ENCODE data around the gene LNPK.

Gene LNPK

GRCh38 chr2:175981551-175981950, 20.5 kb downstream of the LNPK start:
- TF ChIP-seq TAF1 (IDR thresholded peaks at IDR 0.05; ENCODE audit: borderline replicate concordance, insufficient read depth, low read length) (no peak), REST (IDR thresholded peaks at IDR 0.05; ENCODE audit: insufficient read depth in 1 of 2, low read depth in 2 of 2, low read length in 2 of 2) (no peak)

- TF ChIP-seq SIN3A (IDR thresholded peaks at IDR 0.05; ENCODE audit: borderline replicate concordance, insufficient read depth, low read length) (no peak), REST (IDR thresholded peaks at IDR 0.05; ENCODE audit: insufficient read depth in 1 of 2, low read depth in 2 of 2, low read length in 2 of 2) (no peak), TAF1 (IDR thresholded peaks at IDR 0.05; ENCODE audit: borderline replicate concordance, insufficient read depth, low read length) (no peak), FOXP2 (optimal IDR thresholded peaks at IDR 0.05; ENCODE audit: borderline replicate concordance, extremely low read depth, extremely low read length, insufficient read depth) (no peak), POLR2AphosphoS5 (IDR thresholded peaks at IDR 0.05; ENCODE audit: low read depth, low read length) (no peak)
Measured at GRCh38 chr2:175976391-175977157, 25.5 kb downstream of the LNPK start.

- TF ChIP-seq POLR2AphosphoS5 (IDR thresholded peaks at IDR 0.05; ENCODE audit: low read depth, low read length) (no peak), SIN3A (IDR thresholded peaks at IDR 0.05; ENCODE audit: borderline replicate concordance, insufficient read depth, low read length) (no peak)
Measured at GRCh38 chr2:175973373-175973772, 28.7 kb downstream of the LNPK start.

GRCh38 chr2:175966839-175967238, 35.2 kb downstream of the LNPK start:
- TF ChIP-seq REST (IDR thresholded peaks at IDR 0.05; ENCODE audit: insufficient read depth in 1 of 2, low read depth in 2 of 2, low read length in 2 of 2), result no peak
- TF ChIP-seq TAF1 (IDR thresholded peaks at IDR 0.05; ENCODE audit: borderline replicate concordance, insufficient read depth, low read length), result no peak
- TF ChIP-seq FOXP2 (optimal IDR thresholded peaks at IDR 0.05; ENCODE audit: borderline replicate concordance, extremely low read depth, extremely low read length, insufficient read depth), result no peak
- TF ChIP-seq POLR2AphosphoS5 (IDR thresholded peaks at IDR 0.05; ENCODE audit: low read depth, low read length), result no peak
- TF ChIP-seq SIN3A (IDR thresholded peaks at IDR 0.05; ENCODE audit: borderline replicate concordance, insufficient read depth, low read length), result no peak

GRCh38 chr2:175965773-175966172, 36.3 kb downstream of the LNPK start:
- TF ChIP-seq REST (IDR thresholded peaks at IDR 0.05; ENCODE audit: insufficient read depth in 1 of 2, low read depth in 2 of 2, low read length in 2 of 2) (no peak), FOXP2 (optimal IDR thresholded peaks at IDR 0.05; ENCODE audit: borderline replicate concordance, extremely low read depth, extremely low read length, insufficient read depth) (no peak), POLR2AphosphoS5 (IDR thresholded peaks at IDR 0.05; ENCODE audit: low read depth, low read length) (no peak), TAF1 (IDR thresholded peaks at IDR 0.05; ENCODE audit: borderline replicate concordance, insufficient read depth, low read length) (no peak), SIN3A (IDR thresholded peaks at IDR 0.05; ENCODE audit: borderline replicate concordance, insufficient read depth, low read length) (no peak)

All from PFSK-1 (cell line).